ENCODE data around the gene ZBTB17. TPM values are rescaled to one million over a fixed set of nuclear protein-coding genes. Genes with fewer than 3 reads are reported as not detected.

Gene ZBTB17
- total RNA-seq, 1 experiment from 2014 or later: 14.3 TPM

DNA sequence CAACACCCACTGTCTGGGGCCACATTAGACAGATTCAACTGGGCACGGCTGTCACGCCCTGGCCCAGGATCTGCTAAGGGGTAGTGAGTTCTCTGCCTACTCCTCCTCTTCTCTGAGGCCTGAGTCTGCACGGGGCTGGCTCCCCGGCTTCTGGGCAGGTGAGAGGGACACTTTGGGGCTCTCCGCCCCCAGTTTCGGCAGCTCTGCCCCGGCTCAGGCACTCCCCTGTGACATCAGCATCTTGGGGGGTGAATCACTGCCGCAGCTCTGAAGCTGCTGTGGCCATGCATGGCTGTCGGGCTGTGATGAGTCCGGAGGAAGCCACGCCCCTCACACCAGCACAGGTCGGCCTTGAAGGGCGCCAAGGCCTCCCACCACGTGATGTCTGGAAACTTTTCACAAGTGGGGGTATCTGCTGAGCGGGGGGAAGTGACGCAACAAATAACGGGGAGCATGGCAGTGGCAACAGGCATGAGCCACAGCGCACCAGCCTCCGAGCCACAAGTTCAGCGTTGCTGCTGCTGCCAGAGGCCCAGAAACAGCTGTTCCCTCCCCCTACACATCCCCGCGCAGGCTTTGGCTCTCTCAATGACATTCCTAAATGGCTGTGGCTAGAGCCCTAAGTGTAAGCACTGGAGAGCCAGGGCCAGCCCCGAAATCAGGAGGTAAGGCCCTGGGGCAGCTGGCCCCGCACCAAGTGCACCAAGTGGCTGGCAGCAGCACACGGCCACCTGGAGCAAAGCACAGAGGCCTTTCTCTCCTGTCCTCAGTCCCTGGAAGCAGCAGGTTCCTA is 26.3 kb downstream of the ZBTB17 start:
- peak; percentile 24 for DNase-seq (ENCODE audit: extremely low read depth, low read depth)

DNA sequence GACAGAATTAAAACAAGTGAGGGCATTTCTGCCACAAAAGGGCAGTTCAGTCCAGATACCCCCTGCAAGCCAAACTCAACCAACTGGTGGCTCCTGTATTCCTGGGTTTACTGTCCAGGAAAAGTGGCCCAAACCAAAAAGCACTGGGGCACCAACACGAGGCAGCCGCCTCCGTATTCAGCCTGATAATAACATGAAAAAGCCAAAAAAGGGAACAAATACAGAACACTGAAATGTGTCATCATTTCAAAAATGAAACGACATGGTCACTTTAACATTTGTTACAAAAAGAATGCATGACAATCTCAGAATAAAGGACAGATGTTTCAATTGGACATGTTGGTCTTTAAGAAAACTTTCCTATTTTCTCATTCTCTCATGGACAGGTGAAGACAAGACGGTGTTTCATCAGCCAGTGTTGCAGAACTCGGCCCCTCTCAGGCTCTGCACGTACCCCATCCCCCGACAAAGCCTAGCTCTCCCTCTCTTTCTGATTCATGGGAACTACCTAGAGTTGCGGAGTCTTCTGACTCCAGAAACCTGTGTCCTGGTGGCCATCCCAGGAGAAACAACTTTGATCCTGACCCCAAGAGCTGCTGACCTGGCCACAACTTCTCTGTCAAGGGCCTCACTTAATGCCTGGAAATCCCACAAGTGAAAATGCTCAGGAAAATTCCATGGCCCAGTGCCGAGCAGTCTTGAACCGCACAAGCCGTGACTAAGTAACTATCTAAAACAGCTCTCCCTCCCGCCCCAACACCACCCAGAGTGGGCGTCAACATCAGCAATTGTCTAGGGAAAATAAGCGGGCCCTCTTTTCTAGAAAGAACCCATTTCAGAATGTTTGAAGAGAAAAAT is 27.1 kb downstream of the ZBTB17 start:
- DNase-seq (ENCODE audit: extremely low read depth, low read depth): no peak

DNA sequence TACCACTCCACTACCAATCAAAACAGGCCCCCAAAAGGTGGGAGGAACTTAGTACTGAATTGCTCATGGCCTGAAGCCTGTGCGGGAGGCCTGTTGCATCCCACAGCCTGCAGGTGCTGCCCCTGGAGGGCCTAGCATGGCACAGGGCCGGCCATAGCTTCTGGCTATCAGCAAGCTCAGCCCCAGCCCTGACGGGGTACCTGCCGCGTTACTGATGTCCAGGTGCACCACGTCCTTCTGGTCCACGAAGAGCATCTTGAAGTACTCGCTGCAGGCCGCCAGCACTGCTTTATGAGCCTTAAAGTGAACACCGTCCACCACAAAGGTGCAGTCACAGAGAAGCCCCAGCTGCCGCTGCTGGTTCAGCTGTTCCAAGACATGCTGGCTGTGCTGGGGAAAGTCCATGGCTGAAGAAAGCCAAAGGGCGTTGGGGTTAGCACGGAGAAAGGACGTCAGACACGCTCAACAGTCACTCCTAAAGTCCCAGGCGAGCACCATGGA is 27.8 kb downstream of the ZBTB17 start:
- DNase-seq (ENCODE audit: extremely low read depth, low read depth): no peak

DNA sequence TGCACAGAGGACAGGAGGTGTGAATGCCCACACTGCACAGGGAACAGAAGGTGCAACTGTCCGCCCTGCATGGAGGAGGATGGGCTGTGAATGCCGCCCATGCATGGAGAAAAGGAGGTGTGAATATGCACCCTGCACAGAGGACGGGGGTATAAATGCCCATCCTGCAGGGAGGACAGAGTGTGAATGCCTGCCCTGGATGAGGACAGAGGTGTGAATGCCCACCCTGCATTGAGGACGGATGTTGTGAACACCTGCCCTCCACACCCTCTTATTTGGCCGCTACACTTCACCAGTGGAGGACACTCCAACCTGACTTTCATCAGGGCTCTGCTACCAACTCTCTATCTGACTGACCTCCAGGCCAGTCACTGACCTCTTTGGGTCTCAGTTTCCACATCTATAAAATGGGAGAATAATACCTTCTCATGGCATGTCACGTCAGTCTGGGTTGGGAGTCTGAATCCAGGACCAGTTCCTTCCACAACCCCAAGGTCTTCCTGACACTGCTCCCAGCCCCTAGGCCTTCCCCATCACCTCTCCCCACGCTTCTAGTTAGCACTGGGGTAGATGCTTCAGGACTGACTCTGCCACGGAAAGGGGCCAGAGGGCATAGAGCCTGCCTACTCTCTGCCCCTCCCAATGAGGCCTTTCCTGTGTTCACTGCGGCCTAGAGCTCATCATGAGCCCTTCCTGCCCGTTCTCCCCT is 28.4 kb downstream of the ZBTB17 start:
- no peak for DNase-seq (ENCODE audit: extremely low read depth, low read depth)

- no peak for DNase-seq (ENCODE audit: extremely low read depth, low read depth)
Measured at GRCh38 chr1:15946571-15947381, 29.1 kb downstream of the ZBTB17 start.

DNA sequence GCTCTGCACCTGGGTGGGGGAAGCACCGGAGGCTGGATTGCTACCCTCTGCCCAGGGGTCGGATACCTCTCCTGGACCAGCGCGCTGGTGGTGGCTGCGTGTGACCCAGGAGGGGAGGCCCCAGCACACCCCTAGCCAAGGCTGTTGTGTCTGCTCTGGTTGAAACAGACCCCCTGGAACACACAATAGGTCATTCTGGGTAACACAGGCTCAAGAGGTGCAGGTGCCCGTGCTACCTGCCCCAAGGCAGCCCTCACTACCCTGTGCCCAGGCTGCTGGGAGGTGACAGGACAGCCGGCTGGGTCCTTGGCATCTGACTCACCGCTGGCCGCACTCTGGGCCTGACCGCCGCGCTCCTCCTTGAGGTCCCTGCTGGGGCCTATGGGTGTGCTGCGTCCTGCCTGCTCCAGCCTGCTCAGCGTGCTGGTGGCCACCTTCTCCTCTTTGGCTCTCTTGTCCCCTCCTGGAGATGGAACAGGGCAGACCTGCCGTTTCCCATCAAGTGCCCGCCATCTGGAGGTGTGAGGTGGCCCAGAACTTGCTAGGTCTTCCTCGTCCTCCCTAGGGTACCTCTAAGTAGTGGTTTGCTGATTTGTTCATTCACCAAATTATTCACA is 30.0 kb downstream of the ZBTB17 start:
- DNase-seq (ENCODE audit: extremely low read depth, low read depth): no peak

DNA sequence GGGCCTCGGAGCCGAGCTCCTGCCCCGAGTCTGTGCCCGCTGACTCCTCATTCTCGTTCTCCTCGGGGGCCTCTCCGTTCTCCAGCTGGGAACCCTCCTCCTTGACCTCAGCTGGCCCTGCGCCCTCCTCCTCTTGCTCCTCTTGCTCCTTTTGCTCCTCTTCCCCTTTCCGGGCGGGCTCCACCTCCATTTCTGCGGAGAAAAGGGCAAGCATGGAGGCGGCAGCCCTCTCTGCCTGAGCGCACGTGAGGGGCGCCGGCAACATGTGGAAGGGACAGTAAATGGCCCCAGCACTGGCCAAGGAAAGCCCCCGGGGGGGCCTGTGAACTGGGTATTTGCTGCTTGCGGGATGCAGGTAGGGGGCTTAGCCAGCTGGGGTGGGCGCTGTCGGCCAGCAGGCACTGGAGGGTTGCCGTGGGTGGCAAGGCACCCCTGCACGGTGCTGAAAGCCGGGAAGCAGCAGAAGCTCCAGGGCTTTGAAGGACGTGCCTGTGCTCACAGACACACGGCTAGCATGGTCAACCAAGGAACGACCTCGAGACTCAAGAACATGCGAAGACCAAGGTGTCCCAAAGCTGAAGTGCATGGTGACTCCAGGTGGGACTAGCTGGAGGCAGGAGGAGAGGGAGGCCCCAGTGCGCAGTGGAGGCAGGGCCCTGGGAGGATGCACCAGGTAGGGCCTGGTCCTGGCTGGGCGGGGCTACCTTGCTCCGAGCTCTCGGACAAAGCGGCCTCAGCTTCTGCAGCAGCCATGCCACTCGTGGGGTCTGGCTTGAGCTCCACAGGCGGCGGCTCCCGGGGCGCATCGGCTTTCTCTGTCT is 30.7 kb downstream of the ZBTB17 start:
- DNase-seq (ENCODE audit: extremely low read depth, low read depth): no peak

DNA sequence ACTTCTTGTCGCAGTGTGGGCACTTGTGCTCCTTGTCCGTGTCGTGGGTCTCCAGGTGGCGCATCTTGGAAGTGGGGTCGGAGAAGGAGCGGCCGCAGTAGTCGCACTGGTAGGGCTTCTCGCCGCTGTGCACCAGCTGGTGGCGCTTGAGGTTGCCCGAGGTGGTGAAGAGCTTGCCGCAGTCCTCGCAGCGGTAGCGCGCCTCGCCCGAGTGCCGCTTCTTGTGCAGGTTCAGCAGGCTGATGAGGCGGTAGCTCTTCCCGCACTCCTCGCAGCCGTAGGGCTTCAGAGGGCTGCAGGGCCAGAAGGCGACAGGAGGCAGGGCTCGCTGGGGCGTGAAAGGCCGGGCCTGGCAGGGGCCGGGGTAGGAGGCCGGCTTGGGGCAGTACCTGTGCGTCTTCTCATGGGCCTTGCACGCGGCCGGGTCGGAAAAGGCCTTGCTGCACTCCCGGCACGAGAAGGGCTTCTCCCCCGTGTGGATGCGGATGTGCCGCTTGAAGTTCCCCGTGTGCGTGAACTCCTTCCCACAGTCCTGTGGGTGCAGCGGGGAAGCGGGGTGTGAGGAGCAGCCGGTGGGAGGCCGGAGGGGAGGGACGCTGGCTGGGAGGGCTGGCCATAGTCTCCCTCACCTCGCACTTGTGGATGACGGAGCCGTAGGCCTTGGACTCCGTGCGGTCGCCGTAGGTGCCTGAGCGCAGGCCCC is 31.4 kb downstream of the ZBTB17 start:
- no peak for DNase-seq (ENCODE audit: extremely low read depth, low read depth)

DNA sequence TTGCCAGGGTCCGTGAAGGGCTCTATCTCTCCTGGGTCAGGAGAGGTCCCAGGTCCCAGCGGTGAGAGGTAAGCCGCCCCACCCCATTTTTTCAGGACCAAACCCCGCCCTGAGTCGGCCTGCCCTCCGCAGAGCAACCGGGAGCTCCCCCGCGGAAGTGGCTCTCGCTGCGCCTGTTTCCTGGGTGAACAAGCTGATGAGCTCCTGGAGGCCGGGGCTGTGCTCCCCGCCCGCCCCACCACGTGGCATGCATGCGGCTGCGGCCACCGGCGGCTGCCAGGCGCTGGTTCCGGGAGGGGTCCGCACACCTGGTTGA is 32.0 kb downstream of the ZBTB17 start:
- no peak for DNase-seq (ENCODE audit: extremely low read depth, low read depth)

- DNase-seq (ENCODE audit: extremely low read depth, low read depth): no peak
Measured at GRCh38 chr1:15943328-15943991, 32.4 kb downstream of the ZBTB17 start.

DNA sequence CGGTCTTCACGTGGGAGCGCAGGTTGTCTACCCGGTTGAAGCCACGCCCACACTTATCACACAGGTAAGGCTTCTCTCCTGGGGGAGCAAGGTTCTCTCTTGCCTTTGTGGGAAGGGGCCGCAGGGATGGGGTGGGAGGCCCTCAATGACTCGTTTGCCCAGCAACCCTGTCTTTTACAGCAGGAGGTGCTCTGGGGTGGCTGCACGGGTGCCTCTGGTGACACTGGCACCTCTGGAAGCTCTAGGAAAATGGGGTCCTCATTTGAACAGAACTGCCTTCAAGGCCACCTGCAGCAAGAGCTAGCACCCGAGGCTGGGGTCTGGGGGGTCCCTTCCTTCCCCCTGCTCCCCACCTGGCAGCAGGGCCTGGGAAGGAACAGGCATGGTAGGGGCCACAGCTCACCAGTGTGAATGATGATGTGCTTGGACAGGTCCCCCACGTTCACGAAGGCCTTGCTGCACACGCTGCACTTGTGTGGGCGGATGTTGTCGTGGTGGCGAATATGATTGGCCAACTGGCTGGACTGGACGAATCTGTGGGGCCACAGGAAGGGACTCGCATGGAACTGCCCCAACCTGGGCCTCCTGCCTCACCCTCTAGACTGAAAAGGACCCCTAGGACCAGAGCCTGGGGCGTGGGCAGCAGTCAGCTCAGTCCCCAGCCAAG is 33.1 kb downstream of the ZBTB17 start:
- DNase-seq (ENCODE audit: extremely low read depth, low read depth): no peak

DNA sequence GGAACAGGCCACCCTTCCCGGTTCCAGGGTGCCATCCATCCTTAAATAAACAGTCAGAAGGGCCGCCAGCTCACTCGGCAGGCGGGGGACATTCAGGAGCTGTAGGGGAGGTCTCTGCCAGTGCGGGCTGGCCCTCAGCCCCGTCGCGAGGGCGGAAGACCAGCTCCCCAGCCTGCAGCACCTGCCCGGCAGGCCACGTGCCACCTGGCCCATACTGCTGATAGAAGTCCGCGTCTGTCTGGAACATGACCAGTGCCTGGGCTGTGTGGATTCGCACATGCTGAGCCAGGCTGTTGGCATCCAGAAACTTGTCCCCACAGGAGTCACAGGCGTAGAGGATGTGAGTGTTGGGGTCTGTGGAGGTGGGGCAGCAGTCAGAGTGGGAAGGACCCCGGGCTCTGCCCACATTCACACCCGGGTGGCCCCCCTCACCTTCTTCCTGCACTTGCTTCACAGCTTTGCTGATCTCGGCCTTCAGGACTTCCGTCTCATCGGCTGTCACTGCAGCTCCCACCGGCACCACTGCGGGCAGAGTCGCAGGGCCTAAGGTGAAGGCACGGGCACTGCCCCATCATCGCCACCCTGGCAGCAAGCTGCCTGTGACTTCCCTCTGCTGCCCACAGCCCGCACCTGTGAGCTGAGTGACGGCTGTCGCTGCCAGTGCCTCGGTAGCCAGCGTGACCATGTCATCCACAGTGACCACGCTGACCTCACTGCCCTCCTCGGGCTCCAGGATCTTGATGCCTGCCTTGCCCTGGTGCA is 33.8 kb downstream of the ZBTB17 start:
- no peak for DNase-seq (ENCODE audit: extremely low read depth, low read depth)

- DNase-seq (ENCODE audit: extremely low read depth, low read depth): no peak
Measured at GRCh38 chr1:15941044-15941840, 34.7 kb downstream of the ZBTB17 start.

DNA sequence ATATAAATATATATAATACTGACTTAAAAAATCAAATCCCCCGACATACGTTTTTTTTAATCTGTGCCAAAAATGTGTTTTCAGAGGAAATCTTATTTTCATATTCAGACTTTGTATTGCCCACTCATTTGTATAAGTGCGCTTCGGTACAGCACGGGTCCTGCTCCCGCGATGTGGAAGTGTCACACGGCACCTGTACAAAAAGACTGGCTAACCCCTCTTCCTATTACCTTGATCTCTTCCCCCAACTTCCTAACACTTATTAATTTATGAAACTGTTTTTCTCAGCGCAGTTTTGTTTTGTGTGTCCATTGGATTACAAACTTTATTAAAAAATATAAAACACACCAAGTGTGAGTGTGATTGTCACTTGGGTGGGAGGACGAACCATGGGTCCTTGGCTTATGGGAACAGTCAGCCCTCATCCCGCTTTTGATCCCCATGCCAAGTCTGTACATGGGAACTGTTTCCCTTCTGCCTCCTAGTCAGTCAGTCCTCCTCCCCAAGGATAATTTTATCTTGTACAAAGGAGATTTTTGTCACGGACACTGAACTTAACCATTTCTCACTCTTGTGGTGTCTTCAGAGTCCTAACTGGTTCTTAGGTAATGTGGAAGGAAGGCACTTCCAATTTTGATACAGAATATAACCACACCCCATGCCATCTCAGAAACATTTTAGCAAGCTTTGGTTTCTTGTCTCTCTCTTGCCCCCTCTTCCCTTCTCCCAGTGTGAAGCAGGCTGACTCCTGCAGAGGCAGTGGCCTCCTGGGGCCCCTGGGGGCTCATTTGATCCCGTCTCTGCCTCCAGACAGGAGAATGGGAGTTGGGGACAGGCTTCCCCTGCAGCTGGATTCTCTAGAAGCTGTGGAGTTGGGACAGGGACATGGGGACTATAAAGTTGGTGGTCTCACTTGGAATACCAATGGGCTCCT is 35.5 kb downstream of the ZBTB17 start:
- DNase-seq (ENCODE audit: extremely low read depth, low read depth): no peak
